ENCODE measurements around the gene OR10G3. TPM values are rescaled to one million over a fixed set of nuclear protein-coding genes. Genes with fewer than 3 reads are reported as not detected.
A peak's percentile ranks its signal among the peaks of the same experiment; 100 is the strongest.

Gene OR10G3
- total RNA-seq, 1 donor from 2014 or later, result not detected

- TF ChIP-seq CTCF (IDR thresholded peaks at IDR 0.05; ENCODE audit: insufficient read depth, low read depth, low read length) (no peak), EZH2 (IDR thresholded peaks at IDR 0.05; ENCODE audit: insufficient read depth, low read length) (no peak)
- H3K4me2 ChIP-seq (ENCODE audit: low read length), result no peak overlapping the region
- no peak overlapping the region for H3K4me3 ChIP-seq (ENCODE audit: insufficient read depth, low read depth, low read length)
- H3K4me1 ChIP-seq (ENCODE audit: insufficient read depth, low read length), result peaks cover 17% of the 10 kb centered on the region
- DNase-seq (ENCODE audit: low read depth) (peak; percentile 87), FAIRE-seq (no peak)
- H4K20me1 ChIP-seq (ENCODE audit: insufficient read depth, low read length), result no peaks in the 10 kb centered on the region
- H3K27ac ChIP-seq (ENCODE audit: low read depth, low read length), result peak overlapping the region; percentile 28
- no peak overlapping the region for H3K9ac ChIP-seq (ENCODE audit: low read length)
- H3K27ac Mint-ChIP-seq (ENCODE audit: unreplicated experiment), result peak overlapping the region; percentile 75
- peaks cover 4% of the 10 kb centered on the region for H3K79me2 ChIP-seq (ENCODE audit: insufficient read depth, low read length)
- peaks cover 2% of the 10 kb centered on the region for H3K9me3 Mint-ChIP-seq (ENCODE audit: unreplicated experiment)
- H3K36me3 Mint-ChIP-seq (ENCODE audit: low read depth, unreplicated experiment), result peaks cover 18% of the 10 kb centered on the region
- peaks cover 25% of the 10 kb centered on the region for H3K4me1 Mint-ChIP-seq (ENCODE audit: low read depth, unreplicated experiment)
- H3K27me3 ChIP-seq (ENCODE audit: insufficient read depth, low read length), result no peaks in the 10 kb centered on the region
- H3K27me3 Mint-ChIP-seq (ENCODE audit: low read depth, unreplicated experiment), result no peaks in the 10 kb centered on the region
- H2AFZ ChIP-seq (ENCODE audit: low read depth, low read length), result no peak overlapping the region
- H3K9me3 ChIP-seq (ENCODE audit: insufficient read depth, low read depth, low read length), result no peaks in the 10 kb centered on the region
- H3K4me3 Mint-ChIP-seq (ENCODE audit: unreplicated experiment), result no peak overlapping the region
- H3K36me3 ChIP-seq (ENCODE audit: insufficient read depth, low read length), result no peaks in the 10 kb centered on the region
Measured at GRCh38 chr14:21521501-21521900, 58.4 kb downstream of the OR10G3 start.

GRCh38 chr14:21520767-21521166 lies 59.1 kb downstream of the OR10G3 start:
- no peak for TF ChIP-seq EZH2 (IDR thresholded peaks at IDR 0.05; ENCODE audit: insufficient read depth, low read length)
- TF ChIP-seq CTCF (IDR thresholded peaks at IDR 0.05; ENCODE audit: insufficient read depth, low read depth, low read length), result no peak
- no peak overlapping the region for H3K4me3 ChIP-seq (ENCODE audit: insufficient read depth, low read depth, low read length)
- H3K79me2 ChIP-seq (ENCODE audit: insufficient read depth, low read length), result peaks cover 4% of the 10 kb centered on the region
- no peaks in the 10 kb centered on the region for H3K9me3 ChIP-seq (ENCODE audit: insufficient read depth, low read depth, low read length)
- no peaks in the 10 kb centered on the region for H3K27me3 Mint-ChIP-seq (ENCODE audit: low read depth, unreplicated experiment)
- H3K27ac Mint-ChIP-seq (ENCODE audit: unreplicated experiment), result peak overlapping the region; percentile 54
- no peak overlapping the region for H3K9ac ChIP-seq (ENCODE audit: low read length)
- no peaks in the 10 kb centered on the region for H3K36me3 ChIP-seq (ENCODE audit: insufficient read depth, low read length)
- DNase-seq (ENCODE audit: low read depth), result no peak
- no peaks in the 10 kb centered on the region for H3K27me3 ChIP-seq (ENCODE audit: insufficient read depth, low read length)
- H3K4me1 Mint-ChIP-seq (ENCODE audit: low read depth, unreplicated experiment), result peaks cover 25% of the 10 kb centered on the region
- no peaks in the 10 kb centered on the region for H4K20me1 ChIP-seq (ENCODE audit: insufficient read depth, low read length)
- no peak overlapping the region for H3K4me2 ChIP-seq (ENCODE audit: low read length)
- peaks cover 2% of the 10 kb centered on the region for H3K9me3 Mint-ChIP-seq (ENCODE audit: unreplicated experiment)
- H3K4me1 ChIP-seq (ENCODE audit: insufficient read depth, low read length), result peaks cover 17% of the 10 kb centered on the region
- peaks cover 18% of the 10 kb centered on the region for H3K36me3 Mint-ChIP-seq (ENCODE audit: low read depth, unreplicated experiment)
- FAIRE-seq, result no peak
- H3K27ac ChIP-seq (ENCODE audit: low read depth, low read length), result peak overlapping the region; percentile 42
- H3K4me3 Mint-ChIP-seq (ENCODE audit: unreplicated experiment), result peak overlapping the region; percentile 30
- no peak overlapping the region for H2AFZ ChIP-seq (ENCODE audit: low read depth, low read length)

- H4K20me1 ChIP-seq (ENCODE audit: insufficient read depth, low read length), result no peaks in the 10 kb centered on the region
- peaks cover 2% of the 10 kb centered on the region for H3K9me3 Mint-ChIP-seq (ENCODE audit: unreplicated experiment)
- no peak overlapping the region for H2AFZ ChIP-seq (ENCODE audit: low read depth, low read length)
- no peak for DNase-seq (ENCODE audit: low read depth)
- no peak overlapping the region for H3K4me3 Mint-ChIP-seq (ENCODE audit: unreplicated experiment)
- H3K9me3 ChIP-seq (ENCODE audit: insufficient read depth, low read depth, low read length), result no peaks in the 10 kb centered on the region
- H3K4me3 ChIP-seq (ENCODE audit: insufficient read depth, low read depth, low read length), result no peak overlapping the region
- H3K27ac Mint-ChIP-seq (ENCODE audit: unreplicated experiment), result no peak overlapping the region
- peaks cover 8% of the 10 kb centered on the region for H3K36me3 Mint-ChIP-seq (ENCODE audit: low read depth, unreplicated experiment)
- H3K4me2 ChIP-seq (ENCODE audit: low read length), result no peak overlapping the region
- peaks cover 25% of the 10 kb centered on the region for H3K4me1 Mint-ChIP-seq (ENCODE audit: low read depth, unreplicated experiment)
- no peak overlapping the region for H3K27ac ChIP-seq (ENCODE audit: low read depth, low read length)
- H3K79me2 ChIP-seq (ENCODE audit: insufficient read depth, low read length), result no peaks in the 10 kb centered on the region
- FAIRE-seq, result no peak
- TF ChIP-seq EZH2 (IDR thresholded peaks at IDR 0.05; ENCODE audit: insufficient read depth, low read length), result no peak
- TF ChIP-seq CTCF (IDR thresholded peaks at IDR 0.05; ENCODE audit: insufficient read depth, low read depth, low read length), result no peak
- H3K27me3 ChIP-seq (ENCODE audit: insufficient read depth, low read length), result no peaks in the 10 kb centered on the region
- peaks cover 13% of the 10 kb centered on the region for H3K4me1 ChIP-seq (ENCODE audit: insufficient read depth, low read length)
- H3K36me3 ChIP-seq (ENCODE audit: insufficient read depth, low read length), result no peaks in the 10 kb centered on the region
- no peak overlapping the region for H3K9ac ChIP-seq (ENCODE audit: low read length)
- H3K27me3 Mint-ChIP-seq (ENCODE audit: low read depth, unreplicated experiment), result no peaks in the 10 kb centered on the region
Measured at GRCh38 chr14:21518725-21519124, 61.2 kb downstream of the OR10G3 start.

Measured in astrocyte (in vitro differentiated cells and primary cell).